Panc1 (cell line): ENCODE measurements around the gene D2HGDH. TPM values are rescaled to one million over a fixed set of nuclear protein-coding genes. Genes with fewer than 3 reads are reported as not detected.
"Not testable (repeated sequence)": the region's sequence is repeated elsewhere in the genome, so short reads cannot be mapped to it uniquely, and the experiment has no call there.

Source experiments
- ATAC-seq: fragments of 200-7000 bp; cut with Tn5 transposase; 2 replicates; pipeline ENCODE4 v1.9.1; 2020; ENCODE audit warnings: mild to moderate bottlenecking, moderate library complexity
- BruUV-seq: library from RNA; stranded (reverse); fragments of 400-500 nt; replicated peaks from 2 replicates; lab custom pipeline; 2021; lab: Mats Ljungman, UMichigan
- CTCF ChIA-PET: fragments of 300-600 bp; sonication (Branson Sonifier 250); formaldehyde crosslinking; loops from one replicate; lab custom pipeline; 2022; ENCODE audit warnings: antibody characterized with exemption; lab: Charles Lee
- POLR2A ChIA-PET: fragments of 300-600 bp; sonication (Branson Sonifier 250); formaldehyde crosslinking; loops from one replicate; lab custom pipeline; 2022; ENCODE audit warnings: antibody characterized with exemption; lab: Charles Lee
- DNase-seq: peaks from one replicate; pipeline ENCODE4 v3.0.0-alpha.2; 2010; ENCODE audit warnings: low read depth, low spot score
- H3K27ac ChIP-seq: 2 replicates; pipeline ENCODE4 v1.5.1; 2011; ENCODE audit warnings: mild to moderate bottlenecking, low read length, inconsistent platforms
- H3K27me3 ChIP-seq: fragments of 200-500 bp; sonication (Bioruptor generic); 2 replicates; pipeline ENCODE4 v1.6.0; 2014; ENCODE audit warnings: low read length, inconsistent platforms; ENCODE audit not compliant: control insufficient read depth, insufficient read depth
- H3K36me3 ChIP-seq: fragments of 200-500 bp; sonication (Bioruptor generic); 2 replicates; pipeline ENCODE4 v1.5.1; 2014; ENCODE audit warnings: inconsistent platforms, mild to moderate bottlenecking, low read length, moderate library complexity; ENCODE audit not compliant: control insufficient read depth, insufficient read depth
- H3K4me1 ChIP-seq: 2 replicates; pipeline ENCODE4 v1.5.1; 2011; ENCODE audit warnings: inconsistent platforms, mild to moderate bottlenecking, low read length, moderate library complexity; ENCODE audit not compliant: control insufficient read depth, insufficient read depth
- H3K4me3 ChIP-seq, 2 experiments: 2 replicates each; pipeline ENCODE4 v1.5.1; 2011 to 2012; ENCODE audit warnings: low read depth in 2 of 2, low read length in 2 of 2, mild to moderate bottlenecking in 2 of 2, inconsistent platforms in 1 of 2, moderate library complexity in 1 of 2
- H3K9me3 ChIP-seq: fragments of 200-500 bp; sonication (Bioruptor generic); 2 replicates; pipeline ENCODE4 v1.5.1; 2014; ENCODE audit warnings: low read depth, mild to moderate bottlenecking, inconsistent platforms, low read length, moderate library complexity; ENCODE audit not compliant: control insufficient read depth, insufficient read depth
- CTCF ChIP-seq: fragments of 450-650 bp; IDR thresholded peaks from 2 replicates; pipeline ENCODE4 v1.5.1; 2017; ENCODE audit warnings: mild to moderate bottlenecking
- POLR2AphosphoS5 ChIP-seq: IDR thresholded peaks from 2 replicates; pipeline ENCODE4 v1.6.1; 2012; ENCODE audit warnings: mild to moderate bottlenecking, low read depth, low read length, moderate library complexity
- REST ChIP-seq, 2 experiments: IDR thresholded peaks; 2 replicates each; pipeline ENCODE4 v1.6.1; 2011 to 2012; ENCODE audit warnings: low read depth in 2 of 2, control low read depth in 1 of 2, low read length in 1 of 2, mild to moderate bottlenecking in 1 of 2, moderate library complexity in 1 of 2; ENCODE audit not compliant: insufficient read depth in 1 of 2
- SIN3A ChIP-seq: IDR thresholded peaks from 2 replicates; pipeline ENCODE4 v1.6.1; 2012; ENCODE audit warnings: low read depth, mild to moderate bottlenecking, low read length, moderate library complexity, borderline replicate concordance; ENCODE audit not compliant: insufficient read depth
- TCF7L2 ChIP-seq: IDR thresholded peaks from 2 replicates; pipeline ENCODE4 v1.6.1; 2011; ENCODE audit warnings: mild to moderate bottlenecking, low read depth, low read length, inconsistent platforms
- in situ Hi-C: cut with HindIII; loops from 2 replicates; pipeline ENCODE4 v1.10.0; 2016; ENCODE audit warnings: low sequenced_read_pairs, low pct_unique_long_range_greater_than_20kb
- intact Hi-C: fragments of 100-400 bp; cut with micrococcal nuclease; formaldehyde crosslinking; loops from one replicate; pipeline ENCODE4 v1.10.0; 2022; ENCODE audit not compliant: unreplicated experiment
- total RNA-seq: library from RNA; stranded (reverse); gene quantifications from one replicate; pipeline ENCODE4 v1.2.1, GENCODE V29; 2021; ENCODE audit not compliant: unreplicated experiment

Gene D2HGDH
- total RNA-seq, 1 experiment from 2014 or later, result 53.0 TPM

GRCh38 chr2:241742320-241742939, 8.0 kb downstream of the D2HGDH start:
- POLR2A ChIA-PET, result no interaction called here
- no peaks in the 10 kb centered on the region for H3K27me3 ChIP-seq
- DNase-seq (no peak), ATAC-seq (no peak)
- no TSS peak for BruUV-seq
- no peaks in the 10 kb centered on the region for H3K4me1 ChIP-seq
- in situ Hi-C loops, result no loop called here
- no peak overlapping the region for H3K27ac ChIP-seq
- H3K36me3 ChIP-seq, result no peaks in the 10 kb centered on the region; the same call in 1 of the 2 replicates
- no peaks in the 10 kb centered on the region for H3K9me3 ChIP-seq
- TF ChIP-seq SIN3A, result no peak
- no peak for TF ChIP-seq POLR2AphosphoS5
- TF ChIP-seq REST (IDR thresholded peaks at IDR 0.05; ENCODE audit: insufficient read depth in 1 of 2, low read depth in 2 of 2, low read length in 1 of 2), result no peak
- no peak for TF ChIP-seq TCF7L2
- no peak for TF ChIP-seq CTCF
- CTCF ChIA-PET, result no interaction called here
- H3K4me3 ChIP-seq, result no peak overlapping the region
- intact Hi-C loops, result no loop called here

- H3K4me3 ChIP-seq, H3K36me3 ChIP-seq, ATAC-seq, in situ Hi-C loops, H3K27ac ChIP-seq, H3K9me3 ChIP-seq, BruUV-seq, intact Hi-C loops, H3K4me1 ChIP-seq, DNase-seq, H3K27me3 ChIP-seq, CTCF ChIA-PET: not testable (repeated sequence)
- POLR2A ChIA-PET, result interaction anchor here (0.7 kb wide), 1 partner anchor 16 kb away, joined by 5 read pairs; no protein-coding TSS in a partner anchor
These were observed 8.6 kb downstream of the D2HGDH start for GRCh38 chr2:241743008-241743407.

GRCh38 chr2:241743620-241744019, 9.2 kb downstream of the D2HGDH start:
- Histone ChIP-seq H3K36me3 (no peaks in the 10 kb centered on the region; the same call in 1 of the 2 replicates), H3K9me3 (no peaks in the 10 kb centered on the region), H3K27me3 (no peaks in the 10 kb centered on the region), H3K27ac (no peak overlapping the region), H3K4me1 (no peaks in the 10 kb centered on the region), H3K4me3 (no peak overlapping the region)
- no TSS peak for BruUV-seq
- in situ Hi-C loops, result no loop called here
- ChIA-PET CTCF (no interaction called here), POLR2A (interaction anchor here (0.7 kb wide), 1 partner anchor 15 kb away, joined by 5 read pairs; no protein-coding TSS in a partner anchor)
- ATAC-seq, result no peak
- intact Hi-C loops, result no loop called here
- TF ChIP-seq TCF7L2, result no peak
- no peak for DNase-seq
